SW 1271 (cell line): ENCODE results near the gene SH3YL1.

Source experiments
- DNase-seq, 2 experiments: peaks; one replicate each; lab custom pipeline; 2025; lab: John Stamatoyannopoulos, UW

SH3YL1 gene

DNA sequence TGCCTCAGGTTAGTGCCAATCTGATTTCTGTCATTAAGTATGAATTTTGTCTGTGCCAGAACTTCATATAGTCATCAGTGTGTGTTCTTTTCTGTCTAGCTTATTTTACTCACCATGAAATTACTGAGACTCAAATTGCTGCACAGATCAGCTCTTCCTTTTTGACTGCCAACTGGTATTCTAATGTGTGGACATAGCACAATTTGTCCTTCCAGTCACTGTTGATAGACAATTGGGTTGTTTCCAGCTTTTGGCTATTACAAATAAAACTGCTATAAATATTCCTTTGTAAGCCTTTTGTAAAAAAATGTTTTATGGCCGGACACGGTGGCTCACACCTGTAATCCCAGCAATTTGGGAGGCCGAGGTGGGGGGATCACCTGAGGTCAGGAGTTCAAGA is 7.7 kb downstream of the SH3YL1 start:
- DNase-seq, result no peak

DNA sequence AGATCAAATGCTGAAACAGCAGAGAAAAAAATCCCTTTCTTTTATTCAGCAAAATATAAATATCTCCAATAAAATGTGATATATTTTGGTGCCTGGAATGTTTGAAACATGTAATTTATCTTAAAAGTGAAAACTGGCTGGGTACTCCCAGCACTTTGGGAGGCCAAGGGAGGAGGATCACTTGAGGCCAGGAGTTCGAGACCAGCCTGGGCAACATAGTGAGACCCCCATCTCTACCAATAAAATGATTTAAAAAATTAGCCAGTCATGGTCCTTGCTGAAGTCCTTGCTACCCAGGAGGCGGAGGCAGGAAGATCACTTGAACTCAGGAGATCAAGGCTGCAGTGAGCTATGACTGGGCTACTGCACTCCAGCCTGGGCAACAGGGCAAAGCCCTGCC is 8.6 kb downstream of the SH3YL1 start:
- no peak for DNase-seq

DNA sequence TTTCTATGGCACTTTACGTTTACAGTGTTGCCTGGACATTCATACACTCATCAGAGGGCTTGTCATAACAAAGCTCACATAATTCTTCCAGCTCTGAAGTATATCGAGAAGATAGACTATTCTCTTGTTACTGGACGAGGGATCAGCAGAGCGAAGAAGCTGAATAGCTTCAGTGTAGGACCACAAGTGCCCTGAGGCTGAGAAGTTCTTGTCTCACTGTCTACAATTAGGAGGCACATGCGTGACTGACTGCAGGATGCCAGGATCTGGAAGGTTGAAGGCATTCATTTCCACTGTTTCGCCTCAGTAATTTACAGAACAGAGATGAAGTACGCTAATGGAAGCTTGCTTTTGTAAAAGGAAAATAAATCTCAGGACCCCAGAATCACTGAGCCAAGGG is 9.6 kb downstream of the SH3YL1 start:
- no peak for DNase-seq

DNA sequence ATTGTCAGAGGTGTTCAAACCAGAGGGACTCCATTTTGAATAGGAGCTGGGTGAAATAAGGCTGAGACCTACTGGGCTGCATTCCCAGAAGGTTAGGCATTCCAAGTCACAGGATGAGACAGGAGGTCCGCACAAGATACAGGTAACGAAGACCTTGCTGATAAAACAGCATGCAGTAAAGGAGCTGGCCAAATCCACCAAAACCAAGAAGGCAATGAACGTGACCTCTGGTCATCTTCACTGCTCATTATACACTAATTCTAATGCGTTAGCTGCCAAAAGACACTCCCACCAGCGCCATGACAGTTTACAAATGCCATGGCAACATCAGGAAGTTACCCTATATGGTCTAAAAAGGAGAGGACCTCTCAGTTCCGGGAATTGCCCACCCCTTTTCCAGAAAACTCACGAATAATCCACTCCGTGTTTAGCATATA is 10.6 kb downstream of the SH3YL1 start:
- no peak for DNase-seq

DNA sequence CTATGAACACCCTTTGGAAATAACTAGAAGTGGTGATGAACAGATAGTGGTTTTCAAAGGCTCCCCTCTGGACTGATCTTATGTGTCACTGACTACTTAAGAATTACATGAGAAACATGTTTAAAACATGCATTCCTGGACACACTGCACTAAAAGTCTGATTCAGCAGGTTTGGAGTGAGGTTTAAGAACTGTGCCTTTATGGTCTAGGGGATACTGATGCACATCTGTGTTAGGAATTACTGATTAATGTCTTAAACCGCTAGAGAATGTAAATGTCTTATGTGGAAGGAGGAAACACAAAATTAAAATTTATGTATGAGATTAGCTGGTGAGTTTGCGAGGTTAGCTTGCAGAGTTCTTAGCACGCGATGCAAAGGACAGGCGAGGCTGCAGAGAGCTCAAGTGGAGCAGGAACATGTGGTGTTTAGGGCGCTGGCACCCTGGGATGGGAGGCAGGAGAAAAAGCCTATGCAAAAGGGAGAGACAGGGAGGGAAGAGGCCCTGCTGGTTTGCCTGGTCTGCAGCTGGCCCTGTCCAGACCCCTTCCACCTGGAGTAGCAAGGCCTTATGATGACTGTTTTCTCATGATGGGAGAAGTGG is 11.7 kb downstream of the SH3YL1 start:
- no peak for DNase-seq

DNA sequence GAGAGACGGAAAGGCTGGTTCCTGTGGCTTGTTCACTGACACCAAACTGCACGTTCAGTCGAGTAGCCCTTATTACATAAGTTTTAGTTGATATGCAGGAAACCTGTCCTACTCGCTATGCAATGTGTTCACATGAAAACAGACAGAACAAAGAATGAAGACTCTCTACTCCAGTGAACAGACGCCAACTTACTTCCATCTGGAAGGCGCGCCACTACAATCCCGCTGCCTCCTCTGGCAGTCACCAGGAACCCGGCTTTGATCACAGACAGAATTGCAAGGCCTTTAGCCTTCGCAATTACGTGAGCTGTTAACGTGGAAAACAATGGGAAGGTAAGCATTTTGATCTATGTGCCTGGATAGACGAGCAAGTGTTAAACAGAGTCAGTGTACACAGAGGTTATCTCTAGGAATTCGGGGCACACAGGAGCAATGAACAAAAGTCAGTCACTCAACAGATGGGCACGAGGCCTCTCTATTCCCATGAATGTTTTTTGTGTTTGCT is 14.2 kb downstream of the SH3YL1 start:
- DNase-seq, result no peak

DNA sequence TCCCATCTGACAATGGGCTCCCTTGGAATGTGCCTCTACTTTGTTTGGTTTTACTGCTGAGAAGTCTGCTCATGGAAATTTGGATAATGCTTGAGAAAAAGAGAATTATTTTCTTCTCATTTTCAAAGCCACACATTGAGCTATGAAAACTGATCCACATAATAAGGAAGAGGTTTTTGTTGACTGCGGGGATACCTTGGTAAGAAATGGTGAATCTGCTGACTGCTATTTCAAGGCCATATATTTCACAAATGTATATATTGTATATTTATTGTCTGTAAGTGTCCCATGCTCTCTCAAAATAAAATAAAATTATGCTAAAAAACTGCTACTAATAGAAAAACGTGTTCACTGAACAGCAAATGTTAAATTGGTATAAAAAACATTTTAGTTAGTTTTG is 15.1 kb downstream of the SH3YL1 start:
- no peak for DNase-seq

DNA sequence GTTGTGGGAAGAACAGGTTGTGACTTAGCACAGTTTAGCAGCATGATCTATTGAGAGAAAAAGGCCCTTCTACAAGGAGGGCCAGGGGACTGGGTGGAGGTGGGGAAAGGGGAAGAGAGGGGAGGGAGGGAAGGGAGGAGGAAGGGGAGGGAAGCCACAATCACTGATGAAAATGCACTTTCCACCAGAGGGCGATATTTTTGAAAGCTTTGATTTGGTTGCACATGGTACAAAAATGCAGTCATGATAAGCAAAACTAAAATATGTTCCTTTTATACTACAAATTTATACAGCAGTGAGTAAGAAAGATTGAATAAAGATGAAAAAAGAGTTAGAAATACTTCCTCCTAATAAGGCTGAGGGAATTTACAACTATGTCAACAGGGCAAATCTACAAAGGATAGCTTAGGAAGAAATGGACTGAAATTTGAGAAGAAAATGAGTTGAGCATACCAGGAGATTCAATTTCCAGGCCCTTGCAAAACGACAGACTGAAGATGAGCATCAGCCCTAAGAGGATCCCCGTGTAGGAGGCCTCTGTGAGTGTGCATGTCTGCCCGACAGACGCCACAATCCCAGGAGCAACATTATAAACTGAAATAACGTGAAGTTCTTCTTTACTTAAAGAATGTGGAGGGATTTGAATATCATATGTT is 17.2 kb downstream of the SH3YL1 start:
- DNase-seq, result peak in 1 of 2 experiments; percentile 46

DNA sequence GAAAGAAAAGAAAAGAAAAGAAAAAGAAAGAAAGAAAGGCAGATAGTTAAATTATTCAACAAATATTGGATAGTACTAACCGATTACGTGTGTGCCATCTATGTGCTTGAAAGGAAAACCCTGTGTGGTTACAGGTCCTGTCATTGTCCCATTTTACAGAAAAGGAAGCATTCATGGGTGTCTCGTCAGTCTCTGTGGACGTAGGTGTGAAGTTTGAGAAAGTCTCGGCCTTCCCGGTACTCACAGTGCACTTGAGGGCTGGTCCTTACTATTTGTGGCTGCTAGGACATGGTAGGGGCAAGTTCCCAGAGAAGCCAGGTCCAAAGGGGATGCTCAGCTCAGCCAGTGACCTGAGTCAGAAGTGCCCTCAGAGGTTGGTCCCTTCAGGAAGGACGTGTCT is 19.3 kb downstream of the SH3YL1 start:
- no peak for DNase-seq

DNA sequence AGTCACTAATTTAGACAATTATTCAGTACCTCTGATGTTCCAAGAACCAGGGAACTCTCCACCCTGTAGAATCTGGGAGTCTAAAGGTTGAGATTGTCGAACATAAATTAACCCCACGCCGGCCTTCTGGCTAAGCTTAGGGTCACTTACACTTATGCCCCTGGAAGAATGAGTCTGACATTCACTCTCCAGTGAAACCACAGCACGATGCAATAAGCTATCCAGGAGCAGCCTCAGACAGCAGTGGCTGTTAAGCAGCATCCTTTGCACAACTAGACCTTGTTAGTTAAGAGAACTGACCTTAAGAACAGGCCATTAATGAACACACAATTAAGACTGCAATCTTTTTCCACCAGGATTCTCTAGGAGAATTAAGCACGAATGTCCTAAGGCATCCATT is 25.0 kb downstream of the SH3YL1 start:
- no peak for DNase-seq

DNA sequence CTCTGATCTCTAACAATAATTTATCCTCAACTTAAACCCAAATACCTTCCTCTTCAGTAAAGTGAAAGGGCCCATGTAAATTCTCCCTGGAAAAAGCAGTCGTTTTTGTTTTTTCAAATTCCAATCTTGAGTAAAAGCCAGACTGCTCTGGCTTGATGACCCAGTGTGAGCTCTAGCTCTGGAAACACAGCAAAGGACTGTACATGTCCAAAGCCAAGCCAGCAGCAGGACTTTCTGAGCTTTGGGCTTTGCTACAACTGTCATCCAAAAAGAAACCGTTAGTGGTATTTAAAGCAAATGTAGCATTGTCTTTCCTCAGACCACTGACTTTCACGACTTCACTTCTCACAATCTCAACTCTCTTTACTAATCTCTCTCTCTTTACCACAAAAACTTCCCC is 25.4 kb downstream of the SH3YL1 start:
- no peak for DNase-seq

DNA sequence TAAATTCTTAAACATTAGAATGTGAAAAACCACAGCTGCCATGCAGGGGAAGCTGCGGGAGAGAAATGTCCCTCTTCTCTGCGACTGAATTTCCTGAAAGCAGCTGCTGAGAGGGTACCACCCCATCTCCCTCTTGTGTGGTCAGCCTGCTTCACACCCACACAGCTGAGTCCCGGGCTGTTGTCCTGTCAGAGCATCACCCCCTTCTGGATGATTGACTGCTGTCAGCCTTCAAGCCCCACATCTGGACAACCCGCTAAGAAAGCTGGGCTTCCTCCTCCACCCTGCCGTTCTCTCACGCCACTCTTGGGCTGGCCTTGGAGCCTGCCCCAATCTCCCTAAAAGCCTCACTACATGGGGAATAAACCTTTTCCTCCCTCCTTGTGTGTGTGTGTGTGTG is 26.0 kb downstream of the SH3YL1 start:
- DNase-seq, result no peak

DNA sequence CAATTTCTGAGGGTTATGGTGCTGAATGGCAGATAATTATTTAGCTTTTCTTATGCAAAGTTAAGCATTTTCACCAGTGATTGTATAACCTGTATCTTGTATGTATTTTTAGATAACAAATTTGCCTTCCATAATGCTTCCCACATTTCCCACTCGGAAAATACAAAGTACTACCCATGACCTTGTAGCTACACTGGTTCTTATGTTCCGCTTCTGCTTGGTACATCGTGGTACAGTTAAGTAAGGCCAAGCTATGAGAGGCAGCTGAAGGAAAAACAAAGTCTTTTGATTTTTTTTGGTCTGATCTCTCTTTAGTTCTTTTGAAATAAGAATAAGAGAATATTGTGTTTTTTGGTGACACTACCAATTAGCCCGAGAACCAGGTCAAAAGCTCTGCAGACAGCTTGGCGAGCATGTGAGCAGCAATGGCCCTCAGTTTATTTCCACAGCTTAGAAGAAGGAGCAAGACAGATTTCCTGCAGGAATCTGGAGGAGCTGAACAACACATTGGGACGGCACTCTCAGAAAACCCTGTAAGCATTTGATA is 26.8 kb downstream of the SH3YL1 start:
- no peak for DNase-seq

DNA sequence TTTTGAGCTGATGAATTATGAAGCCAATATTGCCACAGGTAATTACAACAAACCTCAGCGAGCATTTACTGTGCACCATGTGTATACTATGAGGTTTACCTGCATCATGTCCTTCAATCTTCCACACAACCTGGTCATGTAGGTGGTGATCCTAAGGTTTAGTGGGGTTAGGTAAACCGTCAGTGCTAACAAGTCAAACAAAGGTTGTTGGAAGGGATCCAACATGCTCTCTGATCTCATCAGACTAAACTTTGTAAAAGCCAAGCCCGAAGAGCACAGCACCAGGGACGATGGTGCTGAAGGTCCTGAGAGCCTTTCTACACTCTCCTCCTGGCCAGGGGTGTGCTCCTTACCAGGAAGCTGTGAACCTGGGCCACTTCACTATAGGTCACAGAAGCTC is 29.4 kb downstream of the SH3YL1 start:
- no peak for DNase-seq

DNA sequence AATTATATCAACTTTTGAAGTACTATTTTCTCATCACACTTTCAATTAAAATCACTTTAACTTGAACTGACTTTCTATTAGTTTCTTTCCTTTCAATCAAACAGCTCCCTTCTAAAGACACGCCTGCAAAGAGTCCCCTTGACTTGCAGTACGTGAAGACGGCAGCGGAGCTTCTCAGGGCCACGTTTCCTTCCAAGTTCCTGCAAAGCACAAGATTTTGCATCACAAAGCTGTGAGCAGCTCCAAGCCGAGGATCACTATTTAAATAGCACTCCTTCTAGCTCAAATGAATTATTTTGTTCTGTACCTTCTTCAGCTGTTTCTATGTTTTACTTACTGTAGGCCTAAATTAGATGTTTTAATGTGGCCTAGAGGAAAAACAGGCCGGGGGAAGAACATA is 30.8 kb downstream of the SH3YL1 start:
- no peak for DNase-seq

DNA sequence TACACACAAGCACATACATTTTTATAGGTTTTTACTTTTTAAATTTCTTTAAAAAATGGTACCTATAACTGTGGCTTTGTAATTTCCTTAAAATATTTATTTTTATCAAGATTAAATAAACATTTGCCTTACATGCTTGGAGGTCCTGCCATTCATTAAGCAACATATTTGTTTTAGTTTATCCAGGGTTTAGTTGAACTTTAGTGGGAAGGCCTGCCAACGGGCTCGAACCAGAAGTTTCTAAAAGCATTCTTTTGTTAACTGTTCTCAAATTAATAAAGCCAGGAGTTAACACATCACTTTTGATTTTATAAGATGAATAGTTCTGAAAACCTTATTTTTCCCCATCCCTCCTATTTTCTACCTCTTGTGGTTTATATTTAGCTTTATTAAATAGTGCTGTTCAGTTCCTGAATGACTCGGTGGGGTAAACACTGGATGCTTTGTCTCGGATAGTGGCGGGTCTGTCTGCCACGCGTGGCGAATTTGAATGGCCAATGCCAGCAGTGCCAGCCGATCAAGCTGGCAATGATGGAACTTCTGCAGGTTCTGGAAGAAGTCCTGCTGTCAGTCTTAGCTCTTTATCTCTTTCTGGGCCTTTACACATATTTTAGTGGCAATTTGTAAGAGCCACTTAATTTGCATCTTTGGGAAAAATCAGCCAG is 32.2 kb downstream of the SH3YL1 start:
- no peak for DNase-seq

DNA sequence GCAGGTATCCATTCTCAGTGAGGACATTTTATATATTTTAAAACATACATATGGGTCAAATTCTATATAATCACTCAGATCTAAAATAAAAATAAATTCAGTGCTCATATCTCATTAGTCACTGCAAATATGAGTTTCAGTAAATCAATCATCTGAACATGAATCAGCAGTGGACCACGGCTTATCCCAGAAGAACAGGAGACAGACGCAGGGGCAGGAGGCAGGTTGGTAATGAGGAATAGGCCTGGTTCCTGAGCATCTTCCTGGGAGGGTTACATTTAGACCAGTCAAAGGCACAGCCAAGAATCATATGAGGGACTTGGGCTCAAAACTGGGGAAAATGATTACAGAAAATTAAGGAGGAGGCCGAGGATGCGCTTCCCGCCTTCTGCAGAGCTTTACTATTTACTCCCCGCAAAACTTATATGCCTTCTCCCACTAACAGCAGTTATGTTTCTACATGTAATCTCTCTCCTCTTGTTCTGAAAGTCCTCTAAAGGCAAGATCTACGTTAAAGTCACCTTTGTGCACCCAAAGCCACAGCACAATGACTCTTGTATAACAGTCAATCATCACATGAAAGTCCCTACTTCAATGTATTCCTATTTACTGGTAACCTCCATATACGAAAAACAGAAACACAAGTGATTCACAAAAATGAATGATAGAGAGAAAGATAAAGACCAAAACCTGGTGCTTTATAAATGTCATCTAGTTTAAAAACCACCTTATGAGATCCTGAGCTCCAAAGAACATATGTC is 35.1 kb downstream of the SH3YL1 start:
- no peak for DNase-seq

DNA sequence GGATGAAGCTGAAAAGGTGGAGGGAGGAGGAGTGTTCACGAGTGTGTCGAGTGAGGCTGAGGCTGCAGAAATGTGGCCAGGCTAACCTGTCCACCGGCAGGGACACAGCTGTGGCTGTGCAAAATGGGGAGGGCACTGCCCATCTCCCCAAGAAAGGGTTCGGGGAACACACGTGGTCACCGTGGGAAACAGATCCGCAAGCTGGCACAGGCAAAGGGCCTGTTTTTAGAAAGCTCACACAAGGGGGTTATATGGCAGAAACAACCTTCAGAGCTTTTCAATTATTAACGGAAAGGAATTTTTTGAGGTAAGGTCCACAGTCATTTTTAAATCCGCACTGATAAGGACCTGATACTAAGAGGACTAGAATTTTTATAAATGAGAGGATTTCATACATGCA is 35.7 kb downstream of the SH3YL1 start:
- DNase-seq, result no peak

DNA sequence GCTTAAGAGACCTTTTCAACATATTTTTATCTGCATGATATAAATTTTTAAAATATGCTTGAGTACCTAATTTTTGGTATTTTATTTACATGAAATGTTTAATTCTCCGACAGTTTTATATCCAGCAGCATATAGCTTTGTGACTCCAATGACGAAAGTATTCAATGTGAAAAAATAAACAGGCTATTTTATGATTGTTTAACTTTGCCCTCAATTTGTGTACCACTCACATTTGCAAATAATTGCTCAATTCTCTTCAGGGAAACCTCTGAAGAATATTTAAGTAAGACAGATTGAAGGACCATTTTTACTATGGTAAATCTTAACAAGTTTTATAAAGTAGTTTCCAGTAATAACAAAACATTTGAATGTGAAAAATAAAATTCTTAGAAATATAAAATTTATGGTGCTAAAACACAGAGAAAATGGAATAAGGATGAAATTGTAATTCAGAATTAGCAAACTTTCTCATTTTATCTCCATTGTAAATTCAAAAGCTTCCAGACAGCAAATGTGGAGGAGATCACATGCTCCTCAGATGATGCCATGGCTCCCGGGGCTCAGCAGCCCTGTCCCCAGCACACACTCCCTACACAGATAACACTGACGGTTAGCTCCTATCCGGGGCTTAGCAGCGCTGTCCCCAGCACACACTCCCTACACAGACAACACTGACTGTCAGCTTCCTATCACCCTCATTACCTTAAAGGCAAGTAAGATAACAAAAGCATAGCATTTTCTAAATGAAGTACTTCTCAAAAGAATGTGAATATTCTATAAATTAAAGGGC is 39.7 kb downstream of the SH3YL1 start:
- no peak for DNase-seq

DNA sequence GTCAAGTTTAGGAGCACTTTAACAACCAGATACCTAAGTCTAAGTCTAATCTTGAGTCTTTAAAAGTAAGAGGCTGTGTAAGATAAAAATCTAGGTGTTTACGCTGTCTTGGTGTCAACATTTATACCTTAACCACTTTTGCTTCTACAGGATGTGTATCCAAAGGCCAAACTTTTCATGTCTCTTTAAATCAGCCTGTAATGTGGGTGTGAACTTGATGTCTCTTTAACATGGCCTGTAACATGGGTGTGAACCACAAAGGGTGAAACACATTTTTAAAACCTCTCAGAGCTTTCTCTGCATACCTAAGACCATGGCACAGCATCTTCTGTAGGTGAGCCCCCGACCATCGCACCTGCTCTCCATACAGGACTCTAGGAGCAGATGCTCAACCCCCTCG is 40.4 kb downstream of the SH3YL1 start:
- DNase-seq, result no peak

DNA sequence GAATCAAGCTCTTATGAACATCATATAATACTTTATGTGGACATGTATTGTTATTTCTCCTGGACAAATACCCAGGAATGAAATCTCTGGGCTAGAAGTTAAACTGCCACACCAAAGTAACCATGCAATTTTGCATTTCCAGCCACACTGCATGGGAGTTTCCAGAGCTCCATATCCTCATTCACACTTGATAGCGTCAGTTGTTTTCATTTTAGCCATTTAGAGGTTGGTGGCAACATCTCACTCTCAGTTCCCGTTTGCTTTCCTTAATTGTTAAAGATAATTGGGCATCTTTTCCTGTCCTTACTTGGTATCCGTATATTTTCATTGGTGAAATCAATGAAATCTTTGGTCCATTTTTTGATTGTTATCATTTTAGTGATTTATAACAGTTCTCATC is 47.8 kb downstream of the SH3YL1 start:
- no peak for DNase-seq
